ENCODE measurements around the gene PDLIM4. TPM values are rescaled to one million over a fixed set of nuclear protein-coding genes. Genes with fewer than 3 reads are reported as not detected.

PDLIM4 gene
- total RNA-seq, 1 experiment from 2014 or later, result 94.1 TPM

GRCh38 chr5:132262882-132263547 lies 5.5 kb downstream of the PDLIM4 start:
- Histone ChIP-seq H3K36me3 (peaks cover 79% of the 10 kb centered on the region), H3K27me3 (replicated peaks) (no peaks in the 10 kb centered on the region), H3K4me1 (replicated peaks) (peaks cover 100% of the 10 kb centered on the region), H3K27ac (peak overlapping the region; percentile 56; the same call in 1 of the 2 replicates), H3K9me3 (replicated peaks) (no peaks in the 10 kb centered on the region), H3K4me3 (no peak overlapping the region)
- no peak for DNase-seq (ENCODE audit: low read depth in 1 of 2, low spot score in 2 of 2)

GRCh38 chr5:132263548-132264261 lies 6.2 kb downstream of the PDLIM4 start:
- H3K27me3 ChIP-seq (replicated peaks), result no peaks in the 10 kb centered on the region
- H3K27ac ChIP-seq, result peak overlapping the region; percentile 56
- H3K4me1 ChIP-seq (replicated peaks), result peaks cover 100% of the 10 kb centered on the region
- peaks cover 85% of the 10 kb centered on the region for H3K36me3 ChIP-seq
- peak; percentile 85 to 96 for DNase-seq (ENCODE audit: low read depth in 1 of 2, low spot score in 2 of 2)
- no peak overlapping the region for H3K4me3 ChIP-seq
- H3K9me3 ChIP-seq (replicated peaks), result no peaks in the 10 kb centered on the region

- Histone ChIP-seq H3K36me3 (peaks cover 85% of the 10 kb centered on the region), H3K27ac (peak overlapping the region; percentile 83), H3K4me1 (replicated peaks) (peaks cover 100% of the 10 kb centered on the region), H3K9me3 (replicated peaks) (no peaks in the 10 kb centered on the region), H3K27me3 (replicated peaks) (no peaks in the 10 kb centered on the region), H3K4me3 (no peak overlapping the region)
- DNase-seq (ENCODE audit: low read depth in 1 of 2, low spot score in 2 of 2), result peak in 1 of 2 experiments; percentile 40
These were observed 7.2 kb downstream of the PDLIM4 start for GRCh38 chr5:132264546-132265335.

- H3K36me3 ChIP-seq, result peaks cover 85% of the 10 kb centered on the region
- H3K9me3 ChIP-seq (replicated peaks), result no peaks in the 10 kb centered on the region
- peaks cover 100% of the 10 kb centered on the region for H3K4me1 ChIP-seq (replicated peaks)
- peak overlapping the region; percentile 83 for H3K27ac ChIP-seq
- no peaks in the 10 kb centered on the region for H3K27me3 ChIP-seq (replicated peaks)
- H3K4me3 ChIP-seq, result no peak overlapping the region
- peak; percentile 93 to 94 for DNase-seq (ENCODE audit: low read depth in 1 of 2, low spot score in 2 of 2)
These were observed 8.0 kb downstream of the PDLIM4 start for GRCh38 chr5:132265336-132266030.

GRCh38 chr5:132266031-132266835 lies 8.7 kb downstream of the PDLIM4 start:
- DNase-seq (ENCODE audit: low read depth in 1 of 2, low spot score in 2 of 2), result peak in 1 of 2 experiments; percentile 47
- peak overlapping the region; percentile 83 for H3K27ac ChIP-seq
- H3K36me3 ChIP-seq, result peaks cover 89% of the 10 kb centered on the region
- H3K4me3 ChIP-seq, result no peak overlapping the region
- peaks cover 94% of the 10 kb centered on the region for H3K4me1 ChIP-seq (replicated peaks)
- no peaks in the 10 kb centered on the region for H3K27me3 ChIP-seq (replicated peaks)
- H3K9me3 ChIP-seq (replicated peaks), result no peaks in the 10 kb centered on the region

DNA sequence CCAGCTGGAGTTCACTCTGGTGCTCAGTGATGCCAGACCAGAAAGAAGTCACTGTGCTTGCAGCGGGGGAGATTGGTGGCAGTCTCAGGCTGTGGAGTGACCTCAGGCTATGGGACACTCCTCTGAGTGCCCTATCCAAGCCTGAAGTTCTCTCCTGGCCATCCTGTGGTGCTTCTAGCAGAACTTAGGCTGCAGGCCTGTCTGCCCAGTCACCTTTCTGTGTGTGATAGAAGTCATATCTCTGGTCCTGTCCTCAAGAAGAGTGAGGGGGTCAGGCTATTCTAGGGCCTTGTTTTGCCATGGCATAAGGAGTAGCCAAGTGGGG lies 9.3 kb downstream of the PDLIM4 start:
- Histone ChIP-seq H3K4me1 (replicated peaks) (peaks cover 89% of the 10 kb centered on the region), H3K27me3 (replicated peaks) (no peaks in the 10 kb centered on the region), H3K27ac (no peak overlapping the region), H3K36me3 (peaks cover 91% of the 10 kb centered on the region), H3K4me3 (no peak overlapping the region), H3K9me3 (replicated peaks) (no peaks in the 10 kb centered on the region)
- DNase-seq (ENCODE audit: low read depth in 1 of 2, low spot score in 2 of 2), result peak in 1 of 2 experiments; percentile 41

DNA sequence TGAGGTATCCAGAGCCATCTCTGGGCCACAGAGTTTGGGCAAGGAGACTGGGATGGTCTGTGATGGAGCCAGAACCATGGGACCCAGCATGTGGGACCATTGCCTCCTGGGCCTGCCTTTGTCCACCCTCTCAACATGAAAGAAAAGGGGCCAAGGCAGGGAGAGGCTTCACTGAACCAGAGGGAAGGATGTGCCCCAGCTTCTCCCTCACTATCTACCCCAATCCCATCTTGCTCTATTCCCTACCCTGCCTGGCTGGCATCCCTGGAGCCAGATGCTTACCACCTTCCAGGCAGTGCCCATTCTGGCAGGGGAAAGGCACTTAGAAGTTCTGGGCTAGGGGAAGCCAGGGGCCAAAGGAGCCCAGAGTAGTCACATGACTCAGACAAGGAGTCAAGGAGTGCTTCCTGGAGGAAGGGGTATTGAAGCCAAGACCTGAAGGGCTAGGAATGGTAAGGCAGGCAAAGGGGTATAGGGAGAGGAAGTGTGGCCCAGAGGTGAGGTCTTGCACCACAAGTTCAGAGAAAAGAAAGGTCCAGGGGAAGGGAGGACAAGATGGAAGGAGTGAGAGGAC lies 9.8 kb downstream of the PDLIM4 start:
- Histone ChIP-seq H3K9me3 (replicated peaks) (no peaks in the 10 kb centered on the region), H3K36me3 (peaks cover 91% of the 10 kb centered on the region), H3K4me1 (replicated peaks) (peaks cover 84% of the 10 kb centered on the region)

GRCh38 chr5:132267931-132268768 lies 10.7 kb downstream of the PDLIM4 start:
- DNase-seq (ENCODE audit: low read depth in 1 of 2, low spot score in 2 of 2), result peak; percentile 58 to 82
- H3K36me3 ChIP-seq, result peaks cover 91% of the 10 kb centered on the region
- H3K27me3 ChIP-seq (replicated peaks), result no peaks in the 10 kb centered on the region
- peaks cover 75% of the 10 kb centered on the region for H3K4me1 ChIP-seq (replicated peaks)
- peak overlapping the region; percentile 92 for H3K27ac ChIP-seq
- no peak overlapping the region for H3K4me3 ChIP-seq
- no peaks in the 10 kb centered on the region for H3K9me3 ChIP-seq (replicated peaks)

More for the DNA sequence above, 9.8 kb downstream of the PDLIM4 start:
- Histone ChIP-seq H3K27ac (peak overlapping the region; percentile 92), H3K27me3 (replicated peaks) (no peaks in the 10 kb centered on the region), H3K4me3 (no peak overlapping the region)
- peak in 1 of 2 experiments; percentile 37 for DNase-seq (ENCODE audit: low read depth in 1 of 2, low spot score in 2 of 2)

GRCh38 chr5:132268769-132269551 lies 11.5 kb downstream of the PDLIM4 start:
- H3K4me1 ChIP-seq (replicated peaks), result peaks cover 67% of the 10 kb centered on the region
- no peaks in the 10 kb centered on the region for H3K27me3 ChIP-seq (replicated peaks)
- peak overlapping the region; percentile 92 for H3K27ac ChIP-seq
- H3K36me3 ChIP-seq, result peaks cover 91% of the 10 kb centered on the region
- DNase-seq (ENCODE audit: low read depth in 1 of 2, low spot score in 2 of 2), result peak; percentile 90 to 95
- H3K9me3 ChIP-seq (replicated peaks), result no peaks in the 10 kb centered on the region
- no peak overlapping the region for H3K4me3 ChIP-seq

DNA sequence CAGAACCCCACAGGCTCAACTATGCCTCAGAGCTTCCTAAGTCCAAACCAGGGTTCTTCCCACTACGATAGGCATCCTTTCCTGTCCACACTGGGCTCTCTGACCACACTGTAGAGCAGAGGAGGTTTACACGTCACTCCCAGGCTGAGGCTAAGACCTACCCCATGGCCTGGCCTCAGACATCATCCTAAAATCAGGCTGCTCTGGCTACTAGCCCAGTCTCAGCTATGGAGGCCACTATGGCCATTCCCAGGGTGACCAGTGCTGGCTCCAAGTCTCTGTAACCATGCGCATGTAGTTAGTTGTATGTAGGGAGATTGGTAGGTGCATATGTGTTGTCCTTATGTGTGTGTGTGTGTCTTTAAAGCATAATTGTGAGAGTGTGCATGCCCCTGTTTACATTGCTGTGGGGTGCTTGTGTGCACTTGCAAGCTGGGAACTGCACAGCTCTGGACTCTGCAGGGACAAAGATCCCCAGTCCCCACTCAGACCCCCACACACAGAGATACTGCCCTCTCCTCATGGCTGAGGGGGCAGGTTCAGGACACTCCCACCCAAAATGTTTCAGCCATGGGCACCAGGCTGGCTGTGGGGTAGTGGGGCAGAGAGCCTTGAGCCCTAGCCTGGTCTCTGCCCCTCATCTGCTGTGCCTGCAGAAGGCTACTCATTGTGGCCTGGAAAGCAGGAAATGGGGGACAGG lies 12.3 kb downstream of the PDLIM4 start:
- H3K27ac ChIP-seq, result peak overlapping the region; percentile 92
- H3K27me3 ChIP-seq (replicated peaks), result no peaks in the 10 kb centered on the region
- H3K9me3 ChIP-seq (replicated peaks), result no peaks in the 10 kb centered on the region
- H3K36me3 ChIP-seq, result peaks cover 92% of the 10 kb centered on the region
- peaks cover 59% of the 10 kb centered on the region for H3K4me1 ChIP-seq (replicated peaks)
- peak in 1 of 2 experiments; percentile 65 for DNase-seq (ENCODE audit: low read depth in 1 of 2, low spot score in 2 of 2)
- no peak overlapping the region for H3K4me3 ChIP-seq

DNA sequence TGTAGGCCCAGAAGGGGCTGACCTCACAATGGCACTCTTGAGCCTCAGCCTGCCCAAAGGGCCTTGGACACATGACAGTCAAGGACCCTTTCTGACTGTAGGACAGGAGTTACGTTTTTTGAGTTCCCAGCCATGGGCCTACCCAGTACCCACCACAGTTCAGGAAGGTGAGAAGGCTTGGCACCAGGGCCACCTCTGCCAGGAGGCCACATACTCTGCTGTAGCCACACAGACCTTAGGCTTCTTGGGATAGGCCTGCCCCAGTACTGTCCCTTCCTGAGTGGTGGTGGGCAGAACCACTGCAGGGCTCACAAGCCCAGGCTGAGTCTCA lies 12.8 kb downstream of the PDLIM4 start:
- DNase-seq (ENCODE audit: low read depth in 1 of 2, low spot score in 2 of 2), result no peak
- Histone ChIP-seq H3K4me3 (no peak overlapping the region), H3K4me1 (replicated peaks) (peaks cover 54% of the 10 kb centered on the region), H3K36me3 (peaks cover 87% of the 10 kb centered on the region), H3K27me3 (replicated peaks) (no peaks in the 10 kb centered on the region), H3K9me3 (replicated peaks) (no peaks in the 10 kb centered on the region), H3K27ac (peak overlapping the region; percentile 92; the same call in 1 of the 2 replicates)

Measured in SJSA1 (cell line).